ENCODE results near the gene HOMER1. TPM values are rescaled to one million over a fixed set of nuclear protein-coding genes. Genes with fewer than 3 reads are reported as not detected.

HOMER1 gene
- total RNA-seq, 4 donors from 2014 or later = 26.1 to 42.9 (median 37.9) TPM

- Histone ChIP-seq H3K27ac (no peak overlapping the region), H3K36me3 (no peaks in the 10 kb centered on the region), H3K4me1 (peaks cover 3 to 4% of the 10 kb centered on the region in 2 donors), H3K27me3 (no peaks in the 10 kb centered on the region), H3K4me3 (replicated peaks in 1 of 3) (no peak overlapping the region), H3K9me3 (no peaks in the 10 kb centered on the region)
- DNase-seq = no peak
- TF ChIP-seq, protein P1, sequence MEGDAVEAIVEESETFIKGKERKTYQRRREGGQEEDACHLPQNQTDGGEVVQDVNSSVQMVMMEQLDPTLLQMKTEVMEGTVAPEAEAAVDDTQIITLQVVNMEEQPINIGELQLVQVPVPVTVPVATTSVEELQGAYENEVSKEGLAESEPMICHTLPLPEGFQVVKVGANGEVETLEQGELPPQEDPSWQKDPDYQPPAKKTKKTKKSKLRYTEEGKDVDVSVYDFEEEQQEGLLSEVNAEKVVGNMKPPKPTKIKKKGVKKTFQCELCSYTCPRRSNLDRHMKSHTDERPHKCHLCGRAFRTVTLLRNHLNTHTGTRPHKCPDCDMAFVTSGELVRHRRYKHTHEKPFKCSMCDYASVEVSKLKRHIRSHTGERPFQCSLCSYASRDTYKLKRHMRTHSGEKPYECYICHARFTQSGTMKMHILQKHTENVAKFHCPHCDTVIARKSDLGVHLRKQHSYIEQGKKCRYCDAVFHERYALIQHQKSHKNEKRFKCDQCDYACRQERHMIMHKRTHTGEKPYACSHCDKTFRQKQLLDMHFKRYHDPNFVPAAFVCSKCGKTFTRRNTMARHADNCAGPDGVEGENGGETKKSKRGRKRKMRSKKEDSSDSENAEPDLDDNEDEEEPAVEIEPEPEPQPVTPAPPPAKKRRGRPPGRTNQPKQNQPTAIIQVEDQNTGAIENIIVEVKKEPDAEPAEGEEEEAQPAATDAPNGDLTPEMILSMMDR (IDR thresholded peaks at IDR 0.05) = no peak
- TF ChIP-seq POLR2A (IDR thresholded peaks at IDR 0.05) = no peak
- WGBS, 2 donors = 89 to 92% methylated on average over 4 of the region's 4 CpGs
- intact Hi-C loops (cut with DNase I) = no loop called here
These were observed 47.0 kb upstream of the HOMER1 start for GRCh38 chr5:79560771-79561524.

- H3K4me1 ChIP-seq = no peaks in the 10 kb centered on the region
- DNase-seq = no peak
- H3K9me3 ChIP-seq = no peaks in the 10 kb centered on the region
- H3K27ac ChIP-seq = no peak overlapping the region
- intact Hi-C loops (cut with DNase I) = no loop called here
- WGBS, 2 donors = 72 to 80% methylated on average over 3 of the region's 3 CpGs
- H3K27me3 ChIP-seq = no peaks in the 10 kb centered on the region
- TF ChIP-seq POLR2A (IDR thresholded peaks at IDR 0.05) = no peak
- TF ChIP-seq, protein P1 (IDR thresholded peaks at IDR 0.05) = no peak
- no peak overlapping the region for H3K4me3 ChIP-seq (replicated peaks in 1 of 3)
- no peaks in the 10 kb centered on the region for H3K36me3 ChIP-seq
These were observed 41.5 kb upstream of the HOMER1 start for GRCh38 chr5:79555418-79555817.

- intact Hi-C loops (cut with DNase I) = no loop called here
- Histone ChIP-seq H3K4me1 (peaks cover 6 to 9% of the 10 kb centered on the region in 2 donors), H3K36me3 (no peaks in the 10 kb centered on the region), H3K9me3 (no peaks in the 10 kb centered on the region), H3K4me3 (replicated peaks in 1 of 3) (no peak overlapping the region), H3K27ac (no peak overlapping the region), H3K27me3 (no peaks in the 10 kb centered on the region)
- no peak for DNase-seq
- WGBS, 2 donors = 51 to 54% methylated on average over 4 of the region's 4 CpGs
- TF ChIP-seq, protein P1 (IDR thresholded peaks at IDR 0.05) = no peak
- no peak for TF ChIP-seq POLR2A (IDR thresholded peaks at IDR 0.05)
These were observed 39.0 kb upstream of the HOMER1 start for GRCh38 chr5:79552984-79553383.

GRCh38 chr5:79547982-79548381, 34.0 kb upstream of the HOMER1 start:
- 64 to 71% methylated on average over 1 of the region's 1 CpG for whole genome bisulfite sequencing, 2 donors
- peaks cover 6 to 22% of the 10 kb centered on the region in 2 donors for H3K4me1 ChIP-seq
- peak; percentile 62 to 71 for DNase-seq
- H3K36me3 ChIP-seq = no peaks in the 10 kb centered on the region
- no peak overlapping the region for H3K4me3 ChIP-seq (replicated peaks in 1 of 3)
- H3K27me3 ChIP-seq = no peaks in the 10 kb centered on the region
- TF ChIP-seq, protein P1 (IDR thresholded peaks at IDR 0.05) = no peak
- TF ChIP-seq POLR2A (IDR thresholded peaks at IDR 0.05) = no peak
- no peaks in the 10 kb centered on the region for H3K9me3 ChIP-seq
- H3K27ac ChIP-seq = peak overlapping the region; percentile 63 to 82 (median 82)
- intact Hi-C loops (cut with DNase I) = no loop called here

- peak; percentile 4 to 9 for DNase-seq
- H3K9me3 ChIP-seq = no peaks in the 10 kb centered on the region
- no peak overlapping the region for H3K4me3 ChIP-seq (replicated peaks in 1 of 3)
- intact Hi-C loops (cut with DNase I) = no loop called here
- H3K4me1 ChIP-seq = peaks cover 6 to 22% of the 10 kb centered on the region in 2 donors
- no peaks in the 10 kb centered on the region for H3K36me3 ChIP-seq
- 63 to 70% methylated on average over 3 of the region's 3 CpGs for WGBS, 2 donors
- no peaks in the 10 kb centered on the region for H3K27me3 ChIP-seq
- TF ChIP-seq POLR2A (IDR thresholded peaks at IDR 0.05) = no peak
- TF ChIP-seq, protein P1 (IDR thresholded peaks at IDR 0.05) = no peak
- H3K27ac ChIP-seq = peak overlapping the region; percentile 29 to 82 (median 82)
These were observed 33.5 kb upstream of the HOMER1 start for GRCh38 chr5:79547429-79547822.
